GM18861 (cell line): ENCODE measurements around the gene SLC35G1.
A peak's percentile ranks its signal among the peaks of the same experiment; 100 is the strongest.

Experiments used
- ATAC-seq: cut with Tn5 transposase; IDR thresholded peaks from one replicate; pipeline ENCODE4 v1.9.1; 2021; ENCODE audit not compliant: unreplicated experiment

SLC35G1 gene, protein sequence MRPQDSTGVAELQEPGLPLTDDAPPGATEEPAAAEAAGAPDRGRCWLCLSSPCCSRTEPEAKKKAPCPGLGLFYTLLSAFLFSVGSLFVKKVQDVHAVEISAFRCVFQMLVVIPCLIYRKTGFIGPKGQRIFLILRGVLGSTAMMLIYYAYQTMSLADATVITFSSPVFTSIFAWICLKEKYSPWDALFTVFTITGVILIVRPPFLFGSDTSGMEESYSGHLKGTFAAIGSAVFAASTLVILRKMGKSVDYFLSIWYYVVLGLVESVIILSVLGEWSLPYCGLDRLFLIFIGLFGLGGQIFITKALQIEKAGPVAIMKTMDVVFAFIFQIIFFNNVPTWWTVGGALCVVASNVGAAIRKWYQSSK

DNA sequence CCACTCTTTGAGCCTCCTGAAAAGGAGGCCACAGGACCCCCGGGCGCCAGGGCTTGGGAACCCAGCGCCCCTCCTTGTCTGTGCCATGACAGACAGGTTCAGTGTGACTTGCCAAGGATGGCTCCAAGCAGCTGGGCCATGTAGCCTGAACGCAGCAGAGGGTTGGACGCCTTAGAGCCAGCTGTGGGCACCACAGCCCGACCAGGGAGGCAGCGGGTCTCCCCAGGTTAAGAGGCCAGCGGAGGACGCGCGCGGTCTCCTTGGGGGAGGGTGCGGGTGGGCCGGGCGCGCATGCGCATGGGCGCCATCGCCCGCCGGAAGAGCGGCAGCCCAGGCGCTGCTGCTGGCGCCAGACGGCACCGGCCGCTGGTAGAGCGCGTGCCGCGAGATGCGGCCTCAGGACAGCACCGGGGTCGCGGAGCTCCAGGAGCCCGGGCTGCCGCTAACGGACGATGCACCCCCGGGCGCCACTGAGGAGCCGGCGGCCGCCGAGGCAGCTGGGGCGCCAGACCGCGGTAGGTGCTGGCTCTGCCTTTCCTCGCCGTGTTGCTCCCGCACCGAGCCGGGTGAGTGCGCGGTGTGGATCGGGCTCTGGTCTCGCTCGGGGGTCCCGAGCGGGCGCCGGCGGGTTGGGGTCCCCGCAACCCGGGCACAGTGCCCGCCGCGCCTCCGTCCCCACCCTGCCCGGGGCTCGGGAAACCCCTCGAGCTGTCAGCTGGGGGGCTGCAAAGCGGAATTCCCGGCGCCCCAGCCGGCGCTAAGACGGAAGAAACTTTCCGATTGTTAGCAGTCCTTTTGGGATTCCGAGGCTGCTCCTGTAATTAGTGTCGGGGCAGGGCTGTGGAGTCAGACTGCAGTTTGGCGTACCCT lies at the start of gene SLC35G1:
Gene SLC35G1 (plus strand): TSS at position 333 of the 870 bp plus-strand sequence. CDS start 56 bp downstream, at position 389.
- ATAC-seq = peak; percentile 90

- ATAC-seq = no peak
Observed at GRCh38 chr10:93844979-93845626, 48.7 kb upstream of the SLC35G1 start.

DNA sequence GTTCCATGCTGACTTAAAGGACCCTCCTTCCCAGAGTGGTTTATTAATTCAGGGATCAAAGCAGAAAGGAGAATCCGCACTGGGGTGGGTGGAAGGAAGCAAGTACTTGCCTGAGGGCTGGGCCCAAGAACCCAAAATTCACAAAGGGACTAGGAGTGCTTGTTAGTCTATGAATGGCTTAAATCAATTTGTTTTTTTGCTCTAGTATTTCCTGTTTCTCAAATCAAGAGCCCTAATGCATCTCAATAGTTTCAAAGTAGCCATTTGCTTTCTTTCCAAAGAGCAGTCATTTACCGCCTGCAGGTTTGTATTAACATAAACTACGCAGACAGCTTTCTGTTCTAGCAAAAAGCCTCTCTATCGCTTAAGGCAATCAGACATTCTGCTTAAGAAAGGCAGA lies 44.2 kb upstream of the SLC35G1 start:
- no peak for ATAC-seq

- ATAC-seq = no peak
Observed at GRCh38 chr10:93850031-93851015, 43.5 kb upstream of the SLC35G1 start.

DNA sequence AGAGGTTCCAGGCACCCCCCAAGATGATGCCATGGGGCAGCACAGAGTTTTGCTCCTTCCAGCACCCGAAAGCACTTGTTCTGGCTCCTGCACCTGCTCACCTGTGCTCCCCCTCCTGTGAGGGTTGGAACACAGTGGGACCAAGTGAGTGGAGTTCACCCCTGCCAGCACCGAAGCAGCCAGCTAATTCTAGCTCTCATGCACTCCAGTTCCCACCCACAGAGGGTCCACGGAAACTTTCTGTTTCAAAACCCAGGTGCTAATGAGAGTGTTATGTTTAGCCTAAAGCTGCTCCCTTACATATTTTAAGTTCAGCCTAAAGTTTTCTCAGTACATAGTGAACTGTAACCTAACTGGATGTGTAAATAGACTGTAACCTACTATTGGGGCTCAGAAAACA lies 42.6 kb upstream of the SLC35G1 start:
- ATAC-seq = no peak

- ATAC-seq = no peak
Observed at GRCh38 chr10:93852476-93853095, 41.2 kb upstream of the SLC35G1 start.

DNA sequence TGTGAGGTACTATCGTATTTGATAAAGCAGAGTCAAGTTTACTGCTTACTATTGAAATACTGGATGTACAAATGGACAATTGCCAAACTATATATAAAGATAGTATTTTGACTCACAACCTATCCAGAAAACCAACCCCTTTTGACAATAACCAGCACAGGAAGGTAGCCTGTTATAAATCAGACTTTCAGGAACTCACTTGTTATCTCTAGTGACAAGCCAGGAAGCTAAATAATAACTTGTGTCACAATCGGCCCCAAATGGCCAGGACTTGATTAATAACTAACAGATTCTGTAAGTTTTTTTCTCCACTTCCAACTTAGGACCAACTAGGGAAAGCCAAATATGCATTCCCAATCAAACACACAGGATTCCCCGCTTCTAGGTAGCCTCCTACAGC lies 38.8 kb upstream of the SLC35G1 start:
- no peak for ATAC-seq

GRCh38 chr10:93856349-93857145 lies 37.2 kb upstream of the SLC35G1 start:
- no peak for ATAC-seq

GRCh38 chr10:93859049-93859655 lies 34.6 kb upstream of the SLC35G1 start:
- ATAC-seq = no peak

DNA sequence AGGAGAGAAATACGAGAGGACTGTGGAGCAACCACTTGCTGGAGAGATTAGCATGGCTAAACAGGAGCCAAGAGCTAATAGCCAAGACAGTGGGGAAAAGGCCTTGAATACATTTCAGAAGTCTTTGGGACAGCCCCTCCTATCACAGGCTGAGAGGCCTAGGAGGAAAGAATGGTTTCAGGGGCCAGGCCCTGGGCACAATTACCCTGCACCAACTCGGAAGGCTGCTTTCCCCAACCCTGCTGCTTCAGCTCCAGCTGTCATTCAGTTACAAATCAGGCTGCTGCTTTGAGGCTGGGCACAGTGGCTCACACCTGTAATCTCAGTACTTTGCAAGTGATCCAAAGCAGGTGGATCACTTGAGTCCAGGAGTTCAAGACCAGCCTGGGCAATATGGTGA lies 32.0 kb upstream of the SLC35G1 start:
- ATAC-seq = no peak

GRCh38 chr10:93865794-93866425 lies 27.9 kb upstream of the SLC35G1 start:
- ATAC-seq = no peak

GRCh38 chr10:93867525-93867924 lies 26.3 kb upstream of the SLC35G1 start:
- ATAC-seq = no peak

- no peak for ATAC-seq
Observed at GRCh38 chr10:93871671-93872204, 22.0 kb upstream of the SLC35G1 start.

GRCh38 chr10:93872375-93873158 lies 21.2 kb upstream of the SLC35G1 start:
- no peak for ATAC-seq

- ATAC-seq = no peak
Observed at GRCh38 chr10:93873420-93874115, 20.2 kb upstream of the SLC35G1 start.

- no peak for ATAC-seq
Observed at GRCh38 chr10:93874309-93875031, 19.3 kb upstream of the SLC35G1 start.
